ENCODE data around the gene PRTG.

The PRTG gene

GRCh38 chr15:55564347-55565145, 178.4 kb downstream of the PRTG start:
- no peaks in the 10 kb centered on the region for H3K9me3 ChIP-seq (ENCODE audit: control insufficient read depth, low read length)
- no peaks in the 10 kb centered on the region for H3K27me3 ChIP-seq (ENCODE audit: control insufficient read depth, insufficient read depth, low read length)
- no peak overlapping the region for H3K4me3 ChIP-seq (ENCODE audit: low read depth, low read length)
- H3K4me1 ChIP-seq = no peaks in the 10 kb centered on the region
- no peaks in the 10 kb centered on the region for H3K36me3 ChIP-seq (ENCODE audit: control insufficient read depth, insufficient read depth, low read length)
- peaks cover 6% of the 10 kb centered on the region for H3K79me2 ChIP-seq
- H2AFZ ChIP-seq = no peak overlapping the region
- H3K27ac ChIP-seq = no peak overlapping the region
- no peak for TF ChIP-seq CTCF (IDR thresholded peaks at IDR 0.05)
- no peak overlapping the region for H3K9ac ChIP-seq
- H3K4me2 ChIP-seq (ENCODE audit: low read length) = no peak overlapping the region

DNA sequence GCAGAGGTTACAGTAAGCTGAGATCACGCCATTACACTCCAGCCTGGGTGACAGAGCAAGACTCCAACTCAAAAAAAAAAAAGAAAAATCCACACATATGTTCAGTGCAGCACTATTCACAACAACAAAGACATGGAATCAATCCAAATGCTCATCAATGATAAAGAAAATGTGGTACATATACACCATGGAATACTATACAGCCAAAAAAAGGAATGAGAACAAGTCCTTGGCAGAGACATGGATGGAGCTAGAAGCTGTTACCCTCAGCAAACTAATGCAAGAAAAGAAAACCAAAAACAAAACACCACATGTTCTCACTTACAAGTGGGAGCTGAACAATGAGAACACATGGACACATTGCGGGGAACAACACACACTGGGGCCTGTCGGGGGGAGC, 180.4 kb downstream of the PRTG start:
- peaks cover 3% of the 10 kb centered on the region for H3K79me2 ChIP-seq
- H3K27ac ChIP-seq = no peak overlapping the region
- H3K9ac ChIP-seq = no peak overlapping the region
- H3K27me3 ChIP-seq (ENCODE audit: control insufficient read depth, insufficient read depth, low read length) = no peaks in the 10 kb centered on the region
- H3K4me3 ChIP-seq (ENCODE audit: low read depth, low read length) = no peak overlapping the region
- H3K4me1 ChIP-seq = no peaks in the 10 kb centered on the region
- H3K4me2 ChIP-seq (ENCODE audit: low read length) = no peak overlapping the region
- no peaks in the 10 kb centered on the region for H3K9me3 ChIP-seq (ENCODE audit: control insufficient read depth, low read length)
- no peak for TF ChIP-seq CTCF (IDR thresholded peaks at IDR 0.05)
- H2AFZ ChIP-seq = no peak overlapping the region
- H3K36me3 ChIP-seq (ENCODE audit: control insufficient read depth, insufficient read depth, low read length) = no peaks in the 10 kb centered on the region
